A549 (cell line): Measurements from ENCODE around the gene CTBP2. TPM values are rescaled to one million over a fixed set of nuclear protein-coding genes. Genes with fewer than 3 reads are reported as not detected.

Source experiments
- ATAC-seq, 2 experiments: fragments of 200-7000 bp in 1 of 2; fragments of >200 bp in 1 of 2; cut with Nextera tagmentation in 1 of 2; cut with Tn5 transposase in 1 of 2; 3 replicates each; pipeline versions ENCODE4 v1.8.0 to v1.9.1; 2018 to 2020; ENCODE audit warnings: mild to moderate bottlenecking in 1 of 2, moderate library complexity in 1 of 2
- CTCF ChIA-PET: fragments of 300-600 bp; sonication (Branson Sonifier 250); formaldehyde crosslinking; extraction: SDS; loops from one replicate; lab custom pipeline; 2021; ENCODE audit warnings: antibody characterized with exemption, inconsistent platforms; lab: Yijun Ruan, JAX
- POLR2A ChIA-PET: fragments of 350-600 bp; formaldehyde crosslinking; extraction: SDS; loops from one replicate; lab custom pipeline; 2021; ENCODE audit warnings: antibody characterized with exemption, inconsistent platforms; lab: Yijun Ruan, JAX
- DNase-seq, 2 experiments: peaks; one replicate each; pipeline versions ENCODE4 v3.0.0 to v3.0.0-alpha.2; 2011 to 2016; ENCODE audit warnings: low read depth in 1 of 2, low spot score in 1 of 2
- FAIRE-seq: peaks from 2 replicates; lab custom pipeline; 2011; peaks lifted over from hg19 to GRCh38; lab: Jason Lieb, UNC
- H3K27ac ChIP-seq, 2 experiments: fragments of >200 bp; sonication (Bioruptor Twin); formaldehyde crosslinking; 3 replicates each; pipeline ENCODE4 v1.5.1; 2016 to 2017
- H3K4me1 ChIP-seq: fragments of >200 bp; sonication (Bioruptor Twin); formaldehyde crosslinking; 3 replicates; pipeline ENCODE4 v1.6.1; 2016
- H3K4me2 ChIP-seq: fragments of >200 bp; sonication (Bioruptor Twin); formaldehyde crosslinking; 3 replicates; pipeline ENCODE4 v1.6.1; 2016
- H3K4me3 ChIP-seq: fragments of >200 bp; sonication (Bioruptor Twin); formaldehyde crosslinking; 3 replicates; pipeline ENCODE4 v1.5.1; 2016
- H3K9me3 ChIP-seq: fragments of >200 bp; sonication (Bioruptor Twin); formaldehyde crosslinking; 3 replicates; pipeline ENCODE4 v1.6.1; 2016
- ATOH8 ChIP-seq: fragments of 250-450 bp; sonication (Bioruptor Pico); IDR thresholded peaks from 2 replicates; pipeline ENCODE4 v1.5.0; 2020; ENCODE audit warnings: low read depth, mild to moderate bottlenecking, moderate library complexity
- CBX2 ChIP-seq: fragments of 200-600 bp; sonication (generic); IDR thresholded peaks from 2 replicates; pipeline ENCODE4 v1.6.1; 2016; ENCODE audit warnings: low read depth, mild to moderate bottlenecking, borderline replicate concordance
- CHD4 ChIP-seq: fragments of 200-600 bp; sonication (generic); IDR thresholded peaks from 2 replicates; pipeline ENCODE4 v1.6.1; 2016; ENCODE audit warnings: antibody characterized with exemption, mild to moderate bottlenecking, borderline replicate concordance
- E2F6 ChIP-seq: IDR thresholded peaks from 2 replicates; pipeline ENCODE4 v1.6.1; 2012; ENCODE audit warnings: low read depth, borderline replicate concordance
- EP300 ChIP-seq, 2 experiments: fragments of >200 bp; sonication (Bioruptor Twin); formaldehyde crosslinking; IDR thresholded peaks; 2 replicates in 1 of 2; 3 replicates in 1 of 2; pipeline ENCODE4 v1.6.1; 2016 to 2017
- GATA3 ChIP-seq: IDR thresholded peaks from 2 replicates; pipeline ENCODE4 v1.6.1; 2012; ENCODE audit warnings: borderline replicate concordance
- HDAC2 ChIP-seq: fragments of 200-600 bp; sonication (generic); IDR thresholded peaks from 2 replicates; pipeline ENCODE4 v1.6.1; 2016
- HOXB13 ChIP-seq: fragments of 250-450 bp; sonication (Bioruptor Pico); IDR thresholded peaks from 2 replicates; pipeline ENCODE4 v1.5.0; 2020; ENCODE audit warnings: low read depth, mild to moderate bottlenecking, moderate library complexity
- JUN ChIP-seq, 2 experiments: fragments of >200 bp; sonication (Bioruptor Twin); formaldehyde crosslinking; IDR thresholded peaks; 2 replicates in 1 of 2; 3 replicates in 1 of 2; pipeline ENCODE4 v1.6.1; 2016 to 2017
- KDM1A ChIP-seq: fragments of 200-600 bp; sonication (generic); IDR thresholded peaks from 2 replicates; pipeline ENCODE4 v1.6.1; 2016; ENCODE audit warnings: low read depth, mild to moderate bottlenecking
- KDM5A ChIP-seq: fragments of 200-600 bp; sonication (generic); IDR thresholded peaks from 2 replicates; pipeline ENCODE4 v1.6.1; 2016; ENCODE audit warnings: antibody characterized with exemption, mild to moderate bottlenecking
- MAFK ChIP-seq: fragments of 450-650 bp; IDR thresholded peaks from 2 replicates; pipeline ENCODE4 v1.6.1; 2014; ENCODE audit not compliant: partially characterized antibody
- MAX ChIP-seq: IDR thresholded peaks from 2 replicates; pipeline ENCODE4 v1.6.1; 2012
- MAZ ChIP-seq: fragments of 150-350 bp; IDR thresholded peaks from 2 replicates; pipeline ENCODE4 v1.6.1; 2014; ENCODE audit warnings: antibody characterized with exemption, low read depth, low read length, borderline replicate concordance
- MYC ChIP-seq: IDR thresholded peaks from 2 replicates; pipeline ENCODE4 v1.6.1; 2012; ENCODE audit warnings: mild to moderate bottlenecking, inconsistent platforms, low read length, improper control_type of control experiment, borderline replicate concordance
- POLR2A ChIP-seq: IDR thresholded peaks from 2 replicates; pipeline ENCODE4 v1.6.1; 2012; ENCODE audit warnings: mild to moderate bottlenecking, low read length
- RARB ChIP-seq: fragments of 250-450 bp; sonication (Bioruptor Pico); IDR thresholded peaks from 2 replicates; pipeline ENCODE4 v1.8.0; 2021; ENCODE audit warnings: mild to moderate bottlenecking, moderate library complexity
- RCOR1 ChIP-seq: fragments of 150-350 bp; IDR thresholded peaks from 2 replicates; pipeline ENCODE4 v1.6.1; 2014; ENCODE audit warnings: antibody characterized with exemption, low read length, low read depth
- REST ChIP-seq: fragments of 200-600 bp; sonication (generic); IDR thresholded peaks from 2 replicates; pipeline ENCODE4 v1.6.1; 2016; ENCODE audit warnings: antibody characterized with exemption, mild to moderate bottlenecking, moderate library complexity
- RFX5 ChIP-seq: fragments of 450-650 bp; IDR thresholded peaks from 2 replicates; pipeline ENCODE4 v1.7.1; 2014; ENCODE audit warnings: antibody characterized with exemption, mild to moderate bottlenecking, moderate library complexity
- USF2 ChIP-seq: fragments of 450-650 bp; IDR thresholded peaks from 2 replicates; pipeline ENCODE4 v1.6.1; 2014; ENCODE audit warnings: antibody characterized with exemption
- ZC3H11A ChIP-seq: fragments of 450-650 bp; IDR thresholded peaks from 2 replicates; pipeline ENCODE4 v1.6.1; 2014; ENCODE audit warnings: antibody characterized with exemption, mild to moderate bottlenecking
- ZSCAN20 ChIP-seq: fragments of 250-450 bp; sonication (Bioruptor Pico); IDR thresholded peaks from 2 replicates; pipeline ENCODE4 v1.8.0; 2022; ENCODE audit warnings: mild to moderate bottlenecking, moderate library complexity
- WGBS: methylation state at CpG from one replicate; pipeline ENCODE4 v1.1.6; 2017; ENCODE audit errors: missing lambda C conversion rate; 5-methylcytosine and 5-hydroxymethylcytosine counted together
- polyA plus RNA-seq, 4 experiments: library from polyadenylated mRNA; depleted of rRNA in 3 of 4; stranded (reverse); fragments of >200 nt; fragmentation: RNase III in 1 of 4; extraction: RNeasy Plus Mini Kit Qiagen cat#74134 plus additional on column Dnase treatment in 1 of 4; gene quantifications; 2 replicates in 3 of 4; 3 replicates in 1 of 4; pipeline ENCODE4 v1.2.3, GENCODE V29; 2011 to 2017

CTBP2 gene
- polyA plus RNA-seq, 2 of the 4 experiments (the other 2 are of a cell fraction) = 74.9 to 78.9 TPM

GRCh38 chr10:125037145-125037877 is 123.1 kb downstream of the CTBP2 start (continued):
- no peak for TF ChIP-seq ATOH8 (CRISPR knock-in tag)
- no peak for TF ChIP-seq RCOR1
- peak in 1 of 2 experiments; percentile 59; a peak in 3 of 5 replicates for TF ChIP-seq JUN (IDR thresholded peaks at IDR 0.05)
- no peak for TF ChIP-seq HDAC2
- no peak for TF ChIP-seq HOXB13 (CRISPR knock-in tag)
- TF ChIP-seq CBX2 = no peak
- TF ChIP-seq E2F6 = no peak
- TF ChIP-seq POLR2A = no peak
- TF ChIP-seq KDM5A = no peak
- TF ChIP-seq GATA3 = no peak
- TF ChIP-seq MAX = peak; percentile 24; the same call in 1 of the 2 replicates
- no peak for TF ChIP-seq CHD4
- no peak for TF ChIP-seq RARB

GRCh38 chr10:125035588-125036295 is 124.6 kb downstream of the CTBP2 start:
- H3K4me3 ChIP-seq = no peak overlapping the region
- no peak for TF ChIP-seq REST
- no peak for TF ChIP-seq POLR2A
- TF ChIP-seq RFX5 = no peak
- TF ChIP-seq EP300 (IDR thresholded peaks at IDR 0.05) = no peak
- TF ChIP-seq USF2 = no peak
- no peak for TF ChIP-seq HOXB13 (CRISPR knock-in tag)
- no peak for TF ChIP-seq MAFK
- no peak for TF ChIP-seq MYC
- TF ChIP-seq MAZ = no peak
- no peak for TF ChIP-seq KDM1A
- no peak for TF ChIP-seq ZC3H11A
- no peak for TF ChIP-seq ZSCAN20 (CRISPR knock-in tag)
- peaks cover 55% of the 10 kb centered on the region for H3K4me1 ChIP-seq
- WGBS = 95% methylated on average over 7 of the region's 7 CpGs
- peak overlapping the region; percentile 46 for H3K4me2 ChIP-seq
- no peak for FAIRE-seq
- DNase-seq = no peak
- H3K27ac ChIP-seq = peak overlapping the region; percentile 92 to 95
- CTCF ChIA-PET = interaction anchor here (0.6 to 4.2 kb wide), 5 partner anchors 9 to 942 kb away, joined by 3 to 39 read pairs (median 3); partner anchors contain the start of gene CHST15
- H3K9me3 ChIP-seq = no peaks in the 10 kb centered on the region
- POLR2A ChIA-PET = interaction anchor here (0.6 kb wide), 1 partner anchor 659 kb away, joined by 3 read pairs; no protein-coding TSS in a partner anchor
- no peak for ATAC-seq
